H9 (cell line): ENCODE measurements around the gene HNF1B. TPM values are rescaled to one million over a fixed set of nuclear protein-coding genes. Genes with fewer than 3 reads are reported as not detected.

ENCODE experiments used
- DNase-seq: peaks from one replicate; pipeline ENCODE4 v3.0.0-alpha.2; 2017
- H2AFZ ChIP-seq: one replicate; pipeline ENCODE4 v1.6.1; 2013; ENCODE audit warnings: mild to moderate bottlenecking, low read length, control low read depth, moderate library complexity
- H2AK5ac ChIP-seq: 2 replicates; pipeline ENCODE4 v1.6.1; 2013; ENCODE audit warnings: low read length, control low read depth, mixed read lengths; ENCODE audit not compliant: insufficient read length
- H2BK120ac ChIP-seq: one replicate; pipeline ENCODE4 v1.6.1; 2013; ENCODE audit warnings: low read depth, mild to moderate bottlenecking, low read length, control low read depth, inconsistent platforms; ENCODE audit not compliant: poor library complexity, severe bottlenecking
- H2BK12ac ChIP-seq: 2 replicates; pipeline ENCODE4 v1.6.1; 2013; ENCODE audit warnings: low read length, control low read depth, mixed read lengths, low read depth; ENCODE audit not compliant: insufficient read length
- H2BK15ac ChIP-seq: 2 replicates; pipeline ENCODE4 v1.6.1; 2013; ENCODE audit warnings: low read depth, low read length, control low read depth
- H2BK20ac ChIP-seq: one replicate; pipeline ENCODE4 v1.6.1; 2013; ENCODE audit warnings: low read depth, mild to moderate bottlenecking, low read length, control low read depth, inconsistent platforms; ENCODE audit not compliant: poor library complexity, severe bottlenecking
- H2BK5ac ChIP-seq: 2 replicates; pipeline ENCODE4 v1.6.1; 2013; ENCODE audit warnings: low read length, control low read depth, mixed read lengths; ENCODE audit not compliant: insufficient read length
- H3K14ac ChIP-seq: 2 replicates; pipeline ENCODE4 v1.6.1; 2013; ENCODE audit warnings: low read length, control low read depth; ENCODE audit not compliant: insufficient read depth
- H3K18ac ChIP-seq: 2 replicates; pipeline ENCODE4 v1.6.1; 2013; ENCODE audit warnings: low read depth, mild to moderate bottlenecking, mixed read lengths, low read length, control low read depth; ENCODE audit not compliant: insufficient read length
- H3K23ac ChIP-seq: 2 replicates; pipeline ENCODE4 v1.6.1; 2013; ENCODE audit warnings: low read length, control low read depth, mixed read lengths, low read depth; ENCODE audit not compliant: insufficient read length
- H3K23me2 ChIP-seq: 2 replicates; pipeline ENCODE4 v1.6.1; 2013; ENCODE audit warnings: low read depth, mild to moderate bottlenecking, mixed read lengths, low read length, control low read depth; ENCODE audit not compliant: insufficient read length, poor library complexity, severe bottlenecking
- H3K27ac ChIP-seq: 2 replicates; pipeline ENCODE4 v1.5.1; 2013; ENCODE audit warnings: low read length, control low read depth, mixed read lengths, low read depth; ENCODE audit not compliant: insufficient read length
- H3K27me3 ChIP-seq: 2 replicates; pipeline ENCODE4 v1.6.1; 2013; ENCODE audit warnings: low read length, control low read depth, inconsistent platforms; ENCODE audit not compliant: insufficient read depth
- H3K4ac ChIP-seq: 2 replicates; pipeline ENCODE4 v1.6.1; 2013; ENCODE audit warnings: low read depth, mild to moderate bottlenecking, control low read depth, inconsistent platforms, low read length, moderate library complexity
- H3K4me1 ChIP-seq: 2 replicates; pipeline ENCODE4 v1.6.1; 2013; ENCODE audit warnings: low read length, control low read depth, inconsistent platforms; ENCODE audit not compliant: insufficient read depth
- H3K4me2 ChIP-seq: 2 replicates; pipeline ENCODE4 v1.6.1; 2013; ENCODE audit warnings: low read length, control low read depth, mixed read lengths; ENCODE audit not compliant: insufficient read length, insufficient read depth
- H3K56ac ChIP-seq: 2 replicates; pipeline ENCODE4 v1.6.1; 2013; ENCODE audit warnings: low read depth, mild to moderate bottlenecking, mixed read lengths, low read length, control low read depth; ENCODE audit not compliant: insufficient read length
- H3K79me1 ChIP-seq: 2 replicates; pipeline ENCODE4 v1.6.1; 2013; ENCODE audit warnings: low read depth, mild to moderate bottlenecking, moderate library complexity, low read length, control low read depth, inconsistent platforms; ENCODE audit not compliant: insufficient read depth, poor library complexity, severe bottlenecking
- H3K79me2 ChIP-seq: 2 replicates; pipeline ENCODE4 v1.6.1; 2013; ENCODE audit warnings: low read length, control low read depth, inconsistent platforms; ENCODE audit not compliant: insufficient read depth
- H3K9ac ChIP-seq: 2 replicates; pipeline ENCODE4 v1.6.1; 2013; ENCODE audit warnings: low read length, control low read depth, mixed read lengths; ENCODE audit not compliant: insufficient read length; ENCODE audit errors: extremely low read depth
- H3K9me3 ChIP-seq: one replicate; pipeline ENCODE4 v1.6.1; 2013; ENCODE audit warnings: low read depth, low read length, inconsistent platforms; ENCODE audit not compliant: control insufficient read depth
- H3T11ph ChIP-seq: one replicate; pipeline ENCODE4 v1.6.1; 2013; ENCODE audit warnings: mild to moderate bottlenecking, low read length, control low read depth, inconsistent platforms
- H4K20me1 ChIP-seq: one replicate; pipeline ENCODE4 v1.6.1; 2013; ENCODE audit not compliant: control insufficient read depth, insufficient read length, insufficient read depth
- H4K5ac ChIP-seq: 2 replicates; pipeline ENCODE4 v1.6.1; 2013; ENCODE audit warnings: low read depth, mild to moderate bottlenecking, mixed read lengths, low read length, control low read depth; ENCODE audit not compliant: insufficient read length
- H4K8ac ChIP-seq: replicated peaks from 2 replicates; pipeline ENCODE4 v1.6.1; 2013; ENCODE audit warnings: low read length, control low read depth, mixed read lengths, low read depth; ENCODE audit not compliant: insufficient read length
- H4K91ac ChIP-seq: 2 replicates; pipeline ENCODE4 v1.6.1; 2013; ENCODE audit warnings: low read depth, mild to moderate bottlenecking, moderate library complexity, mixed read lengths, low read length, control low read depth; ENCODE audit not compliant: insufficient read length
- H3K27ac Mint-ChIP-seq, 3 experiments: 2 replicates in 2 of 3; 3 replicates in 1 of 3; pipeline ENCODE4 v1.8.0; 2020 to 2021; ENCODE audit warnings: mixed read lengths in 3 of 3, mild to moderate bottlenecking in 1 of 3, moderate library complexity in 1 of 3
- H3K27me3 Mint-ChIP-seq: 2 replicates; pipeline ENCODE4 v1.8.0; 2021; ENCODE audit warnings: low read depth, mild to moderate bottlenecking, moderate library complexity, mixed read lengths
- H3K36me3 Mint-ChIP-seq, 3 experiments: 2 replicates in 2 of 3; 3 replicates in 1 of 3; pipeline ENCODE4 v1.8.0; 2020 to 2021; ENCODE audit warnings: low read depth in 3 of 3, mixed read lengths in 3 of 3; ENCODE audit not compliant: insufficient read depth in 1 of 3
- H3K4me1 Mint-ChIP-seq, 2 experiments: 2 replicates each; pipeline ENCODE4 v1.8.0; 2020; ENCODE audit warnings: mixed read lengths in 2 of 2
- H3K4me3 Mint-ChIP-seq, 2 experiments: 2 replicates in 1 of 2; 3 replicates in 1 of 2; pipeline ENCODE4 v1.8.0; 2020 to 2021; ENCODE audit warnings: mild to moderate bottlenecking in 2 of 2, mixed read lengths in 2 of 2, moderate library complexity in 1 of 2
- H3K9me3 Mint-ChIP-seq, 2 experiments: 2 replicates in 1 of 2; 3 replicates in 1 of 2; pipeline ENCODE4 v1.8.0; 2020; ENCODE audit warnings: mild to moderate bottlenecking in 2 of 2, mixed read lengths in 2 of 2, moderate library complexity in 1 of 2
- CTCF ChIP-seq: fragments of 200-600 bp; sonication (generic); conservative IDR thresholded peaks from 3 replicates; pipeline ENCODE4 v1.8.0; 2021; ENCODE audit warnings: antibody characterized with exemption, mild to moderate bottlenecking
- WGBS: extraction: QIAGEN DNeasy Blood & Tissue Kit; methylation state at CpG from one replicate; pipeline ENCODE4 v1.1.7; 2013; ENCODE audit warnings: missing lambda C conversion rate, low lambda C conversion rate, mixed read lengths; ENCODE audit not compliant: insufficient read length; ENCODE audit errors: extremely low coverage; 5-methylcytosine and 5-hydroxymethylcytosine counted together
- total RNA-seq: library from RNA; stranded (reverse); gene quantifications from 2 replicates; pipeline ENCODE4 v1.2.1, GENCODE V29; 2021

HNF1B gene
- total RNA-seq, 1 experiment from 2014 or later: not detected

DNA sequence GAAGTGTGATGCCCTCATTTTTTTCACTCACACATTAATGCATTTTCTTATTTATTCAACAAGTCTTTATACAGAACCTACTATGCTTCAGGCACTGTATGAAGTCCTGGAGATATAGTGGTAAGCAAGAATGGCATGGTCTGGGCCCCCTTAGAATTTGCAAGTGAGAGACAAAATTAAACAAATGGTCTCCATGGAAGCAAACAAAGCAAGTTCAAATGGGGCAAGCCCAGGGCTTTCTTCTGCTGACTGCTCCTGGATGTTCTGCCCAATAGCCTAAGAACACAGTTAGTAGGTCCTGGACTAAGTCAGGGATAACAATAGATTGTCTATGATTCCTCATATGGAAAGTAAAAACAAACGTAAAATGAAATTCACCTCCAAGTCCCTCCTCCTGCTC lies 70.3 kb downstream of the HNF1B start:
- peaks cover 2% of the 10 kb centered on the region for H3K27me3 Mint-ChIP-seq

More for the DNA sequence above, 70.3 kb downstream of the HNF1B start:
- H3K9me3 ChIP-seq: no peaks in the 10 kb centered on the region
- no CpG with 5 or more reads among the region's 1 CpG for WGBS
- H3K27me3 ChIP-seq: no peaks in the 10 kb centered on the region
- H3K9me3 Mint-ChIP-seq: peaks cover 4 to 10% of the 10 kb centered on the region in 2 experiments; a peak in 2 of 5 replicates
- no peak overlapping the region for H2BK5ac ChIP-seq
- H3K56ac ChIP-seq: no peak overlapping the region
- no peak overlapping the region for H3K9ac ChIP-seq
- peaks cover 2% of the 10 kb centered on the region for H3K23me2 ChIP-seq
- H2BK12ac ChIP-seq: no peak overlapping the region
- no peak overlapping the region for H2BK20ac ChIP-seq
- no peak overlapping the region for H4K8ac ChIP-seq
- H3K79me2 ChIP-seq: no peaks in the 10 kb centered on the region
- H3K4me2 ChIP-seq: no peak overlapping the region
- no peak overlapping the region for H4K5ac ChIP-seq
- no peaks in the 10 kb centered on the region for H3K4me1 ChIP-seq
- H3K36me3 Mint-ChIP-seq: peaks cover 0 to 5% (median 0%) of the 10 kb centered on the region in 3 experiments; a peak in 2 of 7 replicates
- H3K18ac ChIP-seq: no peak overlapping the region
- no peaks in the 10 kb centered on the region for H3K79me1 ChIP-seq
- H4K91ac ChIP-seq: no peak overlapping the region
- H3K23ac ChIP-seq: no peak overlapping the region
- H3K4me3 Mint-ChIP-seq: no peak overlapping the region
- H2AFZ ChIP-seq: no peak overlapping the region
- no peak overlapping the region for H2BK15ac ChIP-seq
- H3K14ac ChIP-seq: no peak overlapping the region
- no peak for DNase-seq
- H3T11ph ChIP-seq: no peak overlapping the region
- no peak overlapping the region for H3K4ac ChIP-seq
- no peak overlapping the region for H3K27ac ChIP-seq
- H4K20me1 ChIP-seq: no peaks in the 10 kb centered on the region
- no peak overlapping the region for H2AK5ac ChIP-seq
- no peak overlapping the region for H3K27ac Mint-ChIP-seq
- TF ChIP-seq CTCF: no peak
- peaks cover 9 to 10% of the 10 kb centered on the region in 2 experiments for H3K4me1 Mint-ChIP-seq
- H2BK120ac ChIP-seq: no peak overlapping the region
